Activated naive CD4-positive, alpha-beta T cell treated with anti-CD3 and anti-CD28 coated beads, Interleukin-2, amount 50 U/mL, for 24 hours (primary cell): ENCODE data around the gene PRUNE1.

ENCODE experiments used
- H3K27ac Mint-ChIP-seq: one replicate; pipeline ENCODE4 v1.8.0; 2021; ENCODE audit warnings: mild to moderate bottlenecking, mixed read lengths
- H3K27me3 Mint-ChIP-seq: one replicate; pipeline ENCODE4 v1.8.0; 2021; ENCODE audit warnings: mixed read lengths
- H3K36me3 Mint-ChIP-seq: one replicate; pipeline ENCODE4 v1.8.0; 2021; ENCODE audit warnings: mixed read lengths
- H3K4me1 Mint-ChIP-seq: one replicate; pipeline ENCODE4 v1.8.0; 2021; ENCODE audit warnings: mixed read lengths
- H3K4me3 Mint-ChIP-seq: one replicate; pipeline ENCODE4 v1.8.0; 2021; ENCODE audit warnings: mild to moderate bottlenecking, mixed read lengths
- H3K9me3 Mint-ChIP-seq: one replicate; pipeline ENCODE4 v1.8.0; 2021; ENCODE audit warnings: mixed read lengths

The PRUNE1 gene

DNA sequence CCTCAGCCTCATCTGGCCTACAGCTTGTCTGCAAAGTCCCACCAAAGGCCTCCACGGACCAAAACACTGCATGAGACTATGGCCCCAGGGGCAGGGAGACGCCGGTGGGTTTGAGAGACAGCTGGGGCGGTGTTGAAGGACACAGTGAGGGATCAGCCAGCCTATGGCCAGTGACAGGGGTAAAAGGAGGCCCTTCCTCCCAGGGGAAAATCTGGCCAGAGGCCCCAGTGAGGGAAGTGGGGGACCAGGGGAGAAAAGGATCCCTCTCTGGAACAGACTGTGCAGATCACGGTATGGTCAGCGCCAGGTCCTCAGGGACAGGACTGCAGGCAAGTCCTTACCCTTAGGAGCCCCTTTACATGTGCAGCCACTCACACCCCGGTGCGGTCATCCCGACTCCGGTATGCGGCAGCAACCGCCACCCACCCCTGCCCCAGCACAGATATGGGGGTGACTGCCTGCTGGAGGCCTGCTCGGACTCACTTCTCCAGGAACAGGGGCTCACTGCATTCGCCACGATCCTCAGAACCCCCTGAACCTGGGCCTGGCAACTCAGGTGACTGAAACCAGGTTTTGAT lies 34.9 kb upstream of the PRUNE1 start:
- Mint-ChIP-seq H3K4me1 (peaks cover 67% of the 10 kb centered on the region), H3K27ac (peak overlapping the region; percentile 92), H3K4me3 (peak overlapping the region; percentile 90), H3K36me3 (peaks cover 4% of the 10 kb centered on the region), H3K9me3 (no peaks in the 10 kb centered on the region), H3K27me3 (no peaks in the 10 kb centered on the region)

DNA sequence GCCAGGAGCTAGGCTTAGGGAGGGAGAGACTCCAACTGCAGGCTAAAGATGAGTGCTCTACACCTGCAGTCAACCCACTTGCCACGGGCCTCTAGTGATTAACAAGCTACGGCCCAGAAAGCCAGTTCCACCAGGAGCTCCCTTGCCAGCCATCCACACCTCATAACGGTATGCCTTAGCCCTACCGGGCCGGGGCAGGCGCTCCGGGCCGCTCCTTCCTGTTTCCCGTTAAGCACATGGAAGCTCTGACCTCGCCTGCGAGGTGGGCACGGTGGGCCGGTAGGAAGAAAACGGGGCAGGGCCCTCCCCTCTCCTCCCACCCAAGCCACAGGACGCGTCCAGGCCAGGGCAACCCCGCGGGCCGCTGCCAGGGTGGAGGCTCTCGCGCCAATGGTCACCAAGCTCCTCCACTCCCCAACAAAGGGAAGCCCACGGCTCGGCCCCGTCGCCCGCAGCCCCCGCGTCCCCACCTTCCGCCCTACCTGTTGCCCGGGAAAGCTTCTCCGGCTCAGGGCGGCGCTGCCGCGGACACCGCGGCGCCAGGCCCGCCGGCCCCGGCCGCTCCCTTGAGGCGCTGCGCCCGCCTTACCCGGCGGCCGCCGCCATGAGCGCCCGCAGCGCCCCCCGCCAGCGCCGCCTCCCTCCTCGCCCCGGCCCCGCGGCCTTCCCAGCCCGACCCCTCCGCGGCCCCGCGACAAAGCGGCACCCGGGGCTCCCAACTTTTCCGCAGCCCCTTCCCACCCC lies 34.2 kb upstream of the PRUNE1 start:
- Mint-ChIP-seq H3K27ac (peak overlapping the region; percentile 92), H3K4me1 (peaks cover 69% of the 10 kb centered on the region), H3K27me3 (no peaks in the 10 kb centered on the region), H3K4me3 (peak overlapping the region; percentile 90), H3K36me3 (peaks cover 4% of the 10 kb centered on the region), H3K9me3 (no peaks in the 10 kb centered on the region)

DNA sequence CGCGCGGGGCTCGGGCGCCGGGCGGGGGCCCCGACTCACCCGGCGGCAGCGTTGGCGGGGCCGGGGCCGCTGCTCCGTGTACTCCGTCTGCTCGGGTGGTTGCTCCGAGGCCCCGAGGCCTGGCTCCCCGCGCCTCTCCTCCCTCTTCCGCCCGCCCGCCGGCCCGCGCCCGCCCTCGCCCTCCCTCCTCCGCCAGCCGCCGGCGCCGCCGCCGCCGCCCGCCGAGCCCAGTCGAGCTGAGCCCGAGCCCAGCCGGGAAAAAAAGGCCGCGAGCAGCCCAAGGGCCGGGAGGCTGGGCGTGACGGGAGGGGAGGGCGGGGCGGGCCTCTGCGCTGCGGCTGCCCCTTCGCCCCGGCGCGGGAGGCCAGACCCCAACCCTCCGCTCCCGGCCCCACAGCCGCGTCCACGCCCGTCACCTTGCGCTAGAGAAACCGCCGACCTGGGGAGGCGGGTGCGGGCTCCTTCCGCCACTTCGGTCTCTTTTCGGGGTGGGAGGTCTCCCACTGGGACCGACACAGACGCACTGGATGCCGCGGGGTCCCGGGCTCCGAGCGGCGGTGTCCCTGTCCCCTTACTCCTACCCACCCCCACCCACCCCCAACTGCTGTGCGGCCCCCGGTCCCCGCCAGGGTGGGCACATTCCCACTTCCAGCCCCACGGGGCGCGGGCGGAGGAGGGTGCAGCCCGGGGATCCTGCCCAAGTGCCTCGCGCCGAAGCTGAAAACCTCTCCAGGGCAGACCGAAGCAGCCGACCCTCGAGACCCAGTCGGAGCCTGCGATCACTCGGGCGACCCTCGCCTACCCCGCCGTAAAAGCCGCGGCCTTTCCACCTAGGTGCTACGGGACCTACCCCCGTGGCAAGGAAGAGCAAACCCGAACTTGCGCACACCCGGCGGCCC lies 33.4 kb upstream of the PRUNE1 start, which contains the start of gene CERS2:
TSS of gene CERS2 (minus strand) at position 256 of the 899 bp plus-strand sequence. CDS start 5,745 bp downstream, outside the sequence.
- peaks cover 4% of the 10 kb centered on the region for H3K36me3 Mint-ChIP-seq

DNA sequence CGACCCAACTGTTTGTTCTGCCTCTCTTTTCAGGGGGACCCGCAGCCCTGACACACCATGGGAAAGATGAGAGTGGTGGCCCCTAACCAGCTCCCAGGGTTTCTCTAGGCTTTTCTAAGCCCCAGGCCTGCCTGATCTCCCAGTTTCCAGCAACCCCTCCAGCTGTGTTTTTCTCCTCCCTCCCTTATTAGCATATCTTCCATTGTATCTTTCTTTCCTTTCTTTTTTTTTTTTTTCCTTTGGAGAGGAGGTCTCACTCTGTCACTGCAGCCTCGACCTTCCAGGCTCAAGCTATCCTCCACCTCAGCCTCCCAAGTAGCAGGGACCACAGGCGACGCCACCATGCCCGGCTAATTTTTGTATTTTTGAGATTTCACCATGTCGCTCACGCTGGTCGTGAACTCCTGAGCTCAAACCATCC lies 31.8 kb upstream of the PRUNE1 start:
- Mint-ChIP-seq H3K36me3 (peaks cover 4% of the 10 kb centered on the region), H3K4me3 (peak overlapping the region; percentile 81), H3K9me3 (no peaks in the 10 kb centered on the region)

More for the DNA sequence above, 33.4 kb upstream of the PRUNE1 start, which contains the start of gene CERS2:
- Mint-ChIP-seq H3K27me3 (no peaks in the 10 kb centered on the region), H3K27ac (peak within 1 kb of the TSS; percentile 92), H3K4me1 (peaks cover 75% of the 10 kb centered on the region), H3K9me3 (no peaks in the 10 kb centered on the region), H3K4me3 (peak within 1 kb of the TSS; percentile 90)

DNA sequence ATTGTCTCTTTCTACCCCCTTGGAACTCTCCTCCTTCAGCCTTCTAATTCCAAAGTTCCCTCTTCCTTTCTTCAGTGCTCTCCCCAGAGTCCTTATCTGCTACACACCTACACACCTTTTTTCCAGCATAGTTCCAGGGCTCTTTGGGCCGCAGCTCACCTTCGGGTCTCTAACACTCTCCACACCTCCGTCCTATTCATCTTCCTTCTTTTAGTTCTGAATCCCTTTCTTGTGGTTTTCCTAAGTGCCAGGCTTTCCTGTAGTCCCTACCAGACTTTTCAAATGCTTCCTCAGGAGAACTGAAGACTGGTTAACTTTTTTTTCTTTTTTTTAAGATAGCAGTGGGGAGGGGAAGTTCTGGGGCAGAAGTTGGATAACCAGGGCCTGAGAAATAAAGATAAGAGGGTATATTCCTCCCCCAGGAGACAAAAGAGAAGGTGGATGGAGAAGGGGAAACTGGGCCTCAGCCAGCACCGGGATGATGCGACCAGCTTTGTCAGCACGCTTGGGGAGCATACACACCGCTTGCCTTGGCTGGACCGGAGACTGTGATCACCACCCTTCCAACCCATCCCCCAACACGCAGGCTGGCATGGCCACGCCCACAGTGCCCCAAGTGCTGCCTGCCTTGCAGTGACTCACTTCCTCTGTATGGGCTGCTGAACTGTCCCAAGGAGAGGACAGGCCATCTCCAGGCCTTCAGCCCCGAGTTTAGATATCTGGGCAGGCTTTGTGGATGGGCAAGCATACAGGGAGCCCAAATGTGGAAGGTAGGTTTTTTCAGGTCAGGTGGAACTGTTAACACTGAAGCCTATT lies 31.2 kb upstream of the PRUNE1 start:
- Mint-ChIP-seq H3K27me3 (no peaks in the 10 kb centered on the region), H3K36me3 (peaks cover 4% of the 10 kb centered on the region), H3K27ac (peak overlapping the region; percentile 86)

More for the DNA sequence above, 31.8 kb upstream of the PRUNE1 start:
- no peaks in the 10 kb centered on the region for H3K27me3 Mint-ChIP-seq
- peaks cover 64% of the 10 kb centered on the region for H3K4me1 Mint-ChIP-seq
- H3K27ac Mint-ChIP-seq, result peak overlapping the region; percentile 13

DNA sequence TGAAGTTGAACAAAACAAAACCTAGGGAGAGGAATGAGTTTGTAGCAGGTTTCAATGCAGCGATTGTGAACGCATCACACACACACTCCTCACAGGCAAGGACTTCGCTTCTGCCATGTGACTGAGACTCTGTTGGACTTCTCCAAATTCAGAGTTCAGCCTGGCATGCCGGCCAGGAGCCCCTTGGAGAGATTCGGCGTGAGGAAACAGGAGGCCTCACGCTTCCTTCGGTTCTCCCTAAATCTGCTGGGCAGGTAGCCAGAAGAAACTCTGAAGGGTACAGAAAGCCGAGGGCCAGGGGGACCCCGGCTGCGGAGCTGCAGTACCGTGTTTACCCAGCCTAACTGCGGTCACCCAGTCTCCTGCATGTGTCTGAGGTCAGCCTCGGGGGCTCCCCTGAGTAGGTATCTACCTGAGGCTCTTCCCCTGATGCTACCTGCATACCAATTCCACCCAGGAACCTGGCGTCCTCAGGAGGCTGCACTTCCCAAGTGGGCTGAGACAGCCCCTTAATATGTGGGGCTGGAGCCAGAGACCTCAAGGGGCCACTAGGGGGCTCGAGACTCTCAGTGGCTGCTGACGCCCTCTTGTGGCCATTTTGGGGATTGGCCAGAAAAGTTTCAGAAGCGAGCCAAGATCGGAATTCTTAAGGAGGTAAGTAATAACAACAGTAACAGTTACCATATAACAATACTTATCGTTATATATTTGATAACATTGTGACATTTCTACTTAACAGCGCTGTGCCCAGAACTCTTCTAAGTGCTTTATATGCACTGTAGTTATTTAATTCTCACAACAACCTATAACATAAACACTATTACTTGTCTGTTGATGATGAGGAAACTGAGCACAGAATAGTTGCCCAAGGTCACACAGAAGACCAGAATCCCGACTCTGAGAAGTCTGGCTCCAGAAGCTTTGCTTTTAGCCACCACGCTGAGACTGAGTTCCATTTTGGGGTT lies 28.9 kb upstream of the PRUNE1 start:
- Mint-ChIP-seq H3K4me1 (peaks cover 45% of the 10 kb centered on the region), H3K27ac (no peak overlapping the region), H3K36me3 (no peaks in the 10 kb centered on the region), H3K9me3 (no peaks in the 10 kb centered on the region), H3K4me3 (peak overlapping the region; percentile 47), H3K27me3 (no peaks in the 10 kb centered on the region)

More for the DNA sequence above, 31.2 kb upstream of the PRUNE1 start:
- peaks cover 57% of the 10 kb centered on the region for H3K4me1 Mint-ChIP-seq
- no peaks in the 10 kb centered on the region for H3K9me3 Mint-ChIP-seq
- H3K4me3 Mint-ChIP-seq, result peak overlapping the region; percentile 81

DNA sequence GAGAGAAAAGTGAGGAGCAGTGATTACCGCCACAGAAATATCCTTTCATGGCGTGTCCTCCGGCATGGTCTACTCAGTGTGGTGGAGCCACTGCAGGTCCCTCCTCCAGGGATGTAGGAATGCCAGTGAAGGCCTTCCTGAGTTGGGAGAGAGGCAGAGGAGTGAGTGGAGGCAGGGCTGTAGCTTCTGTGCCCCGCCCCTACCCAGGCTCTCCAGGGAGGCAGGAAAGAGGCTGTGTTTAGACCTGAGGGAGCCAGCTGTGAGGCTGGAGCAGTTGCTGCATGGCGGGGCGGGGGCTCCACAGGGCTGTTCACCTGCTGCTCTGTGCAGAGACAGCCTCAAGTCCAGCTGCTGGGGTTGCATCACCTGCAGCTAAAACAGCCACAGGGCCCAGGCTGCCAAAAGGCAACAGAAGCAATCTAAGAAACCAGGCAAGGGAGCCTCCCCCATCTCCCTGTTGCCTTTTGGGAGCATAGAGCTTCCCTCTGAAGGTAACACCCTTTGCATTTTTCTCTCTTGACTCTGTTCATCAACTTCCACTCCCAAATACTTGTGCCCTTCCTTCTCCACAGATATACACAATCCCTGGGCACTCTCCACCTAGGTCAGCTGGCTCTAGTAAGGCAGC lies 27.0 kb upstream of the PRUNE1 start:
- H3K27me3 Mint-ChIP-seq, result no peaks in the 10 kb centered on the region
- peaks cover 35% of the 10 kb centered on the region for H3K4me1 Mint-ChIP-seq
- no peak overlapping the region for H3K4me3 Mint-ChIP-seq
- no peaks in the 10 kb centered on the region for H3K36me3 Mint-ChIP-seq
- H3K9me3 Mint-ChIP-seq, result no peaks in the 10 kb centered on the region
- H3K27ac Mint-ChIP-seq, result no peak overlapping the region

DNA sequence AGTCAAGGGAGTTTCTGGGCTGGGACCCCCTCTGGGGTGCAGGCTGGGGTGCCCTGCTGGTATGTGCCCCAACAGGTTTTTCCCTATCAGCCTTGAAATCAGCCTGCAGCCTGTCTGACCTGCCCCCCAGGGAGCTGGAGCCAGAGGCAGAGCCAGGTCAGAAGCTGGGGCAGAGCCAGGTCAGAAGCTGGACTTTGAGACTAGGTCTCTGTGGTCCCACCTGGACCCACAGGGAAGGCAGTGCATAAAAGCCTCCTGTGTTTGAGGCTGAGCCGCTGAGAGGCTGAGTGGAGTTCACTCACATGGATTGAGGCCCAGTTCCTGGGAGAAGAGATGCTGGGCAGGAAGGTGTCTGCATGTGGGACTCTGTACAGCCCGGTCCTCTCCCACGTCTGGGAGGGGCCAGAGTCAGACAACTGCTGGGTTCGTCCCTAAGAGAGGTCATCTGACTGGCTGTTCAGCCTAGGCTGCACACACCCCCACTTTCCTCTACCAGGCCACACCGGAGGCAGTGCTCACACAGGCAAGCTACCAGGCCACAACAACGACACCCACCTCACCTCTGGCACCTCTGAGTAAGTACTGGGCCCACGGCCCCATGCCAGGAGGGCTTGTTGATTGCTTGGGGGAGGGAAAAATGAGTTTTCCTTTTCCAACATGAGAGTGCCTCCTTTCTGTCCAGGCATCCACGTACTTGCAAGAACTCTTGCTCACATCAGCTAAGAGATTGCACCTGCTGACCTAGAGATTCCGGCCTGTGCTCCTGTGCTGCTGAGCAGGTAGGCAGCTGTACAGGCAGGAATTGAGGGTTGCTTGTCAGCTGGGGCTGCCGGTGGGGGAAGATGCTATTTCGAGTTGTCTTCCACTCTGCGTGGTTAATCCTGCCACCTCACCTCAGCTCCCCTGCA lies 26.2 kb upstream of the PRUNE1 start, which contains the start of gene ANXA9:
TSS of gene ANXA9 (plus strand) at position 488 of the 908 bp plus-strand sequence. CDS start 814 bp downstream, outside the sequence.
- H3K36me3 Mint-ChIP-seq, result no peaks in the 10 kb centered on the region

DNA sequence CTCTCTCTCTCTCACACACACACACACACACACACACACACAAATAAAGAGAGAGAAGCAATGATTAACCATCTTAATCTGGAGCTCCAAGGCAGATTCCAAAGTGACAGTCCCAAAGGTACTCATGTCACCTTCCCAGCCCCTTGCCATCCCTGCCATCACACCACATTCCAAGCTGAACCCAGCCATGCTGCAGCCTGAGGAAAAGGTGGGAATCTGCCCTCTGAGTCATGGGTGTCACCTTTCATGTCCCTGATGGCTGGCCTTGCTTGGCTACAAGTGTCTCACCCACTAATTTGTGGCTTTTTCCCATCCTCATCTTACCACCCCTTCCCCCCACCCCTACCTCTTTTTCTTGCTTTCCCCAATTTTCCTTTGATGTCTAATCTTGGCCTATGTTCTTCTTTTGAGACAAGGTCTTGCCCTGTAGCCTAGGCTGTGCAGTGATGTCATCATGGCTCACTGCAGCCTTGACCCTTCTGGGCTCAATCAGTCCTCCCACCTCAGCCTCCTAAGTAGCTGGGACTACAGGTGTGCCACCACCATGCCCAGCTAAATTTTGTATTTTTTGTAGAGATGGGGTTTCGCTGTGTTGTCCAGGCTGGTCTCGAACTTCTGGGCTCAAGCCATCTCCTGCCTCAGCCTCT lies 22.9 kb upstream of the PRUNE1 start:
- Mint-ChIP-seq H3K27ac (peak overlapping the region; percentile 76), H3K4me1 (peaks cover 8% of the 10 kb centered on the region), H3K4me3 (no peak overlapping the region), H3K27me3 (no peaks in the 10 kb centered on the region), H3K36me3 (no peaks in the 10 kb centered on the region), H3K9me3 (no peaks in the 10 kb centered on the region)

More for the DNA sequence above, 26.2 kb upstream of the PRUNE1 start, which contains the start of gene ANXA9:
- H3K4me1 Mint-ChIP-seq, result peaks cover 27% of the 10 kb centered on the region
- H3K4me3 Mint-ChIP-seq, result no peak within 1 kb of the TSS
- H3K9me3 Mint-ChIP-seq, result no peaks in the 10 kb centered on the region
- no peaks in the 10 kb centered on the region for H3K27me3 Mint-ChIP-seq
- H3K27ac Mint-ChIP-seq, result no peak within 1 kb of the TSS

DNA sequence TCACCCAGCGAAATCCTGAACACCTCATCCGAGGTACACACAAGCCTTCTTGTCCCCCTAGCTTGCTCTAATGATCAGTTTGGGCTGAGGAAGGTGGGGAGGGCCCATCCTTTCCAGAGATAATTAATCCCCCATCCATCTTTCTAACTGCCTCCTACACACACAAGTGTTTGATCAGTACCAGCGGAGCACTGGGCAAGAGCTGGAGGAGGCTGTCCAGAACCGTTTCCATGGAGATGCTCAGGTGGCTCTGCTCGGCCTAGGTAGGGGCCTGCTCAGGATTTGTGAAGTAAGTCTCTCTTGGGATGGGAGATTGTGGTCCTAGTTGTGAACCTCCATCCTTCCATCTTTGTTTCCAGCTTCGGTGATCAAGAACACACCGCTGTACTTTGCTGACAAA lies 20.3 kb upstream of the PRUNE1 start:
- Mint-ChIP-seq H3K27ac (no peak overlapping the region), H3K4me3 (no peak overlapping the region)

DNA sequence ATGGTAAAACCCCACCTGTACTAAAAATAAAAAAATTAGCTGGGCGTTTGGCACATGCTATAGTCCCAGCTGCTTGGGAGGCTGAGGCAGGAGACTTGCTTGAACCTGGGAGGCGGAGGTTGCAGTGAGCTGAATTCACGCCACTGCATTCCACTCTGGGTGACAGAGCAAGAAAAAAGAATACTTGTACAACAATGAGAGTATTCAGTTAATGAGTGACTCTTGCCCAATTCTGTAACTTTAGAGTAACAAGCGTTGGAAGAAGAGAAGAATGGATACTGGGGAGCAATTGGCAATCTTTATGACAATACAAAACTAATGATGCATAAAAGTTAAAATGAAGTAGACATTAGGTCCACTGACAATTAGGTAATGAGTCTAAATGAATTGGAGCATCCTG lies 15.6 kb upstream of the PRUNE1 start:
- no peaks in the 10 kb centered on the region for H3K27me3 Mint-ChIP-seq
- no peaks in the 10 kb centered on the region for H3K9me3 Mint-ChIP-seq
- peak overlapping the region; percentile 55 for H3K27ac Mint-ChIP-seq
- no peak overlapping the region for H3K4me3 Mint-ChIP-seq
- H3K4me1 Mint-ChIP-seq, result peaks cover 13% of the 10 kb centered on the region
- H3K36me3 Mint-ChIP-seq, result no peaks in the 10 kb centered on the region

More for the DNA sequence above, 20.3 kb upstream of the PRUNE1 start:
- Mint-ChIP-seq H3K4me1 (peaks cover 8% of the 10 kb centered on the region), H3K9me3 (no peaks in the 10 kb centered on the region), H3K36me3 (no peaks in the 10 kb centered on the region), H3K27me3 (no peaks in the 10 kb centered on the region)

DNA sequence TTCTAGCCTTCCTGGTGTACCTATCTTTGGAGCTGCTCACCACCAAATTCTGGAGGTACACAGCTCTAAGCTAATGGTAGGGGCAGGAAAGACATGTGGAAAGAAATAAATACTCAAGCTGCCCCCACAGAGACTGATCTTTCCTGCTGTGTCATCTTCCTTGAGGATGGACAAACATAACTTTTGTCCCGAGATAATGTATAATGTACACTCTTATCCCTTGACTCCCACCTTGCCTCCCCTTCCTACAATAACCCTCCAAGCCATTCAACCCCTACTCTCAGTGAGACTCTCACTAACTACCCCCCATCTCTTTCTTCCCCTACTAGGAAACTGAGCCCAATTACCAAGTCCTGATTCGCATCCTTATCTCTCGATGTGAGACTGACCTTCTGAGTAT lies 14.0 kb upstream of the PRUNE1 start:
- Mint-ChIP-seq H3K4me3 (no peak overlapping the region), H3K4me1 (peaks cover 10% of the 10 kb centered on the region), H3K27me3 (no peaks in the 10 kb centered on the region), H3K9me3 (no peaks in the 10 kb centered on the region), H3K36me3 (no peaks in the 10 kb centered on the region), H3K27ac (peak overlapping the region; percentile 60)
